ENCODE results near the gene LIPG. TPM values are rescaled to one million over a fixed set of nuclear protein-coding genes. Genes with fewer than 3 reads are reported as not detected.
"Not testable (repeated sequence)": the region's sequence is repeated elsewhere in the genome, so short reads cannot be mapped to it uniquely, and the experiment has no call there.

LIPG gene
- total RNA-seq, 4 donors from 2014 or later, result 230 to 981 (median 515) TPM

DNA sequence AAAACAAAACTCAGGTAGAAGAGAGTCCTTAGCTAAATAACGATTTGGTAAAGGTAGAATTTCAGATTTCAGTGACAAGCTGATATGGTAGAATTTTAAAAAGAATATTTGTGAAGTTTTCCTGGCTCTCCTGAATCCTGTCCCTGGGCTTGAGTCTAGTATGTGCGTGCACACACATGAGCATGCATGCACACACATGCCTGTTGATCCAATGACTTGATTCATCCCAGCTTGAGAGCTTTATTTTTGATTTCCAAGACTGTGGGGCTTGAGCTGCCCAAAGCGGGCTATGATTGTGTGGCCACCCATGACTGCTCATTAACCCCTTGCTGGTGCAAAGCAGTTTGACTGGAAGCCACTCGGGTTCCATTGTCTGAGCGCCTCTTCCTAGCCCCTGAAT is 9.0 kb downstream of the LIPG start:
- Histone ChIP-seq H3K9me3 (no peaks in the 10 kb centered on the region), H3K27me3 (no peaks in the 10 kb centered on the region), H3K36me3 (peaks cover 37 to 97% of the 10 kb centered on the region in 2 donors), H3K4me1 (peaks cover 43 to 69% of the 10 kb centered on the region in 2 donors), H3K4me3 (replicated peaks in 1 of 3) (no peak overlapping the region), H3K27ac (peak overlapping the region in 1 of 3 donors; percentile 58)
- no peak for DNase-seq
- intact Hi-C loops (cut with DNase I), result no loop called here
- no peak for TF ChIP-seq POLR2A (IDR thresholded peaks at IDR 0.05)
- no peak for TF ChIP-seq CTCF (IDR thresholded peaks at IDR 0.05)
- whole genome bisulfite sequencing, 2 donors, result 55 to 65% methylated on average over 5 of the region's 5 CpGs

DNA sequence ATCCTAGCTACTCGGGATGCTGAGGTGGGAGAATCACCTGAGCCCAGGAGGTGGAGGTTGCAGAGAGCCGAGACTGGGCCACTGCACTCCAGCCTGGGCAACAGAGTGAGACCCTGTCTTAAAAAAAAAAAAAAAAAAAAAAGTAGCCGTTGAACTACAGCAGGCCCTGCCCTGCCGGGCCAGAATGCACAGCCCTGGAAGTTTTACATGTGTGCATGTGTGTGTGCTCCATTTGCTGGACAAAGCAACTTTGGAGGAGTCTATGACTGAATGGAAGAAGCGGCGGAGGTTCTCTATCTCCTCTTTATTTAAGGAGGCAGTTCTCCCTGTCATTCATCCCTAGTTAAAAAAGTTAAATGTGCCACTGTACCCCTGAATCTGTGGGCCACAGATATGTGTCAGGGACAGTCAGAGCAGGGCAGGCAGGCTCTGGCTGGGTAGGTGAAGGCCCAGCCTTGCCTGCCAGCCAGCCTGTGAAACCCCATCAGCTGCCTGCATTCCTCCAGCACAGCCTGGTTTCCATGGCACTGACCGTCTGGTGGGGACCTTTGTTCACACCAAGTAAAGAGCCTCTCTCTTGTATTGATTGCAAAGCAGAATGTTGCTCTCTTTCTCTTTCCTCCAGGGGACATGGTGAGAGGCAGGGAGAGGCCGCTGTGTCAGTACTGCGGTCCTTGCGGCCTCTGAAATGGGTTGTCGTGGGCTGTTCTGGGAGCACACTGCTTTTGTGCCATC is 10.9 kb downstream of the LIPG start:
- 81 to 90% methylated on average over 11 of the region's 11 CpGs for WGBS, 2 donors
- Histone ChIP-seq H3K36me3 (peaks cover 27 to 85% of the 10 kb centered on the region in 2 donors), H3K27ac (peak overlapping the region; percentile 33 to 61 (median 44)), H3K4me3 (replicated peaks in 1 of 3) (no peak overlapping the region), H3K9me3 (no peaks in the 10 kb centered on the region), H3K27me3 (no peaks in the 10 kb centered on the region), H3K4me1 (peaks cover 25 to 53% of the 10 kb centered on the region in 2 donors)
- no peak for TF ChIP-seq POLR2A (IDR thresholded peaks at IDR 0.05)
- TF ChIP-seq CTCF (IDR thresholded peaks at IDR 0.05), result no peak
- intact Hi-C loops (cut with DNase I), result no loop called here
- DNase-seq, result no peak

GRCh38 chr18:49573835-49574234 is 12.0 kb downstream of the LIPG start:
- no peak for DNase-seq
- WGBS, 2 donors, result 33 to 67% methylated on average over 1 to 2 of the region's 2 CpGs
- no peak overlapping the region for H3K4me3 ChIP-seq (replicated peaks in 1 of 3)
- peak overlapping the region in 2 of 3 donors; percentile 33 to 61 for H3K27ac ChIP-seq
- no peaks in the 10 kb centered on the region for H3K9me3 ChIP-seq
- TF ChIP-seq CTCF (IDR thresholded peaks at IDR 0.05) (no peak), POLR2A (IDR thresholded peaks at IDR 0.05) (no peak)
- peaks cover 19 to 42% of the 10 kb centered on the region in 2 donors for H3K4me1 ChIP-seq
- H3K27me3 ChIP-seq, result no peaks in the 10 kb centered on the region
- intact Hi-C loops (cut with DNase I), result no loop called here
- peaks cover 16 to 74% of the 10 kb centered on the region in 2 donors for H3K36me3 ChIP-seq

GRCh38 chr18:49579041-49579440 is 17.2 kb downstream of the LIPG start:
- H3K4me3 ChIP-seq (replicated peaks in 1 of 3); H3K27me3 ChIP-seq; intact Hi-C loops (cut with DNase I); H3K9me3 ChIP-seq; DNase-seq: not testable (repeated sequence)
- 83 to 89% methylated on average over 2 of the region's 2 CpGs for WGBS, 2 donors
- H3K36me3 ChIP-seq, result peaks cover 31 to 70% of the 10 kb centered on the region in 2 donors
- peak overlapping the region in 1 of 3 donors; percentile 58 for H3K27ac ChIP-seq
- peaks cover 16% of the 10 kb centered on the region in 2 donors for H3K4me1 ChIP-seq

GRCh38 chr18:49579583-49579982 is 17.7 kb downstream of the LIPG start:
- H3K27ac ChIP-seq, result peak overlapping the region in 2 of 3 donors; percentile 24 to 58
- intact Hi-C loops (cut with DNase I); DNase-seq; H3K27me3 ChIP-seq; H3K9me3 ChIP-seq; H3K4me3 ChIP-seq (replicated peaks in 1 of 3): not testable (repeated sequence)
- 94 to 99% methylated on average over 2 of the region's 2 CpGs for WGBS, 2 donors
- peaks cover 32 to 68% of the 10 kb centered on the region in 2 donors for H3K36me3 ChIP-seq
- H3K4me1 ChIP-seq, result peaks cover 20 to 22% of the 10 kb centered on the region in 2 donors

DNA sequence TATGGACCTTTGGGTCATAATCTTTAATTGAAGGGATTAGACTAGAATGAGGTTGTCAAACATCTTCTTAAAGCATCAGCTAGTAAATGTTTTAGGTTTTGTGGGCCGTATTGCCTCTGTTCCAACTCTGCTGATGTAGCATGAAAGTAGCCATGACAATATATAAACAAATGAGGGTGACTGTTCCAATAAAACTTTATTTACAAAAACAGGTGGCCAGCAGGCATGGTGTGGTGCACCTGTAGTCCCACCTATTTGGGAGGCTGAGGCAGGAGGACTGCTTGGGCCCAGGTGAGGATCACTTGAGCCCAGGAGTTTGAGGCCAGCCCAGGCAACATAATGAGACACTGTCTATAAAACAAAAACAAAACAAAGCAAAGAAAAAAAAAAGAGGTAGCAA is 18.4 kb downstream of the LIPG start:
- no peaks in the 10 kb centered on the region for H3K9me3 ChIP-seq
- intact Hi-C loops (cut with DNase I), result loop anchor here (10.0 kb wide), 1 partner anchor 55 kb away; no protein-coding TSS in a partner anchor
- TF ChIP-seq CTCF (IDR thresholded peaks at IDR 0.05) (no peak), POLR2A (IDR thresholded peaks at IDR 0.05) (no peak)
- no peak overlapping the region for H3K4me3 ChIP-seq (replicated peaks in 1 of 3)
- peaks cover 32 to 61% of the 10 kb centered on the region in 2 donors for H3K36me3 ChIP-seq
- WGBS, 2 donors, result 85 to 91% methylated on average over 1 of the region's 1 CpG
- H3K27ac ChIP-seq, result peak overlapping the region in 2 of 3 donors; percentile 24 to 58
- H3K4me1 ChIP-seq, result peaks cover 22 to 28% of the 10 kb centered on the region in 2 donors
- no peak for DNase-seq
- H3K27me3 ChIP-seq, result no peaks in the 10 kb centered on the region
